GM23338 (cell line): ENCODE results near the gene OLFML2A. TPM values are rescaled to one million over a fixed set of nuclear protein-coding genes. Genes with fewer than 3 reads are reported as not detected.

Experiments used
- ATAC-seq: fragments of 200-7000 bp; cut with Tn5 transposase; 3 replicates; pipeline ENCODE4 v1.9.1; 2020
- DNase-seq: peaks from one replicate; pipeline ENCODE4 v3.0.0-alpha.2; 2015; ENCODE audit warnings: low spot score
- H2AFZ ChIP-seq: fragments of 200-600 bp; sonication (generic); 2 replicates; pipeline ENCODE4 v1.8.0; 2016; ENCODE audit warnings: antibody characterized with exemption, mild to moderate bottlenecking, moderate library complexity
- H3F3A ChIP-seq: fragments of 200-600 bp; sonication (generic); replicated peaks from 2 replicates; pipeline ENCODE4 v1.8.0; 2017; ENCODE audit warnings: antibody characterized with exemption, mixed run types, low read depth
- H3K27ac ChIP-seq: fragments of 200-600 bp; sonication (generic); 2 replicates; pipeline ENCODE4 v1.6.1; 2016; ENCODE audit warnings: low read depth
- H3K27me3 ChIP-seq: fragments of 200-600 bp; sonication (generic); 2 replicates; pipeline ENCODE4 v1.8.0; 2016; ENCODE audit warnings: mild to moderate bottlenecking, mixed run types, moderate library complexity; ENCODE audit not compliant: insufficient read depth
- H3K36me3 ChIP-seq: fragments of 200-600 bp; sonication (generic); 2 replicates; pipeline ENCODE4 v1.8.0; 2016; ENCODE audit warnings: mild to moderate bottlenecking; ENCODE audit not compliant: insufficient read depth
- H3K4me1 ChIP-seq: fragments of 200-600 bp; sonication (generic); 2 replicates; pipeline ENCODE4 v1.8.0; 2016; ENCODE audit warnings: mild to moderate bottlenecking, moderate library complexity; ENCODE audit not compliant: insufficient read depth
- H3K4me2 ChIP-seq: fragments of 200-600 bp; sonication (generic); 2 replicates; pipeline ENCODE4 v1.7.1; 2017; ENCODE audit warnings: mixed run types
- H3K4me3 ChIP-seq: fragments of 200-600 bp; sonication (generic); 2 replicates; pipeline ENCODE4 v1.6.1; 2016; ENCODE audit warnings: mixed run types
- H3K79me2 ChIP-seq: fragments of 200-600 bp; sonication (generic); replicated peaks from 2 replicates; pipeline ENCODE4 v1.8.0; 2017; ENCODE audit warnings: mild to moderate bottlenecking; ENCODE audit not compliant: insufficient read depth
- H3K9me2 ChIP-seq: fragments of 200-600 bp; sonication (generic); 2 replicates; pipeline ENCODE4 v1.8.0; 2017; ENCODE audit not compliant: insufficient read depth
- H4K20me1 ChIP-seq: fragments of 200-600 bp; sonication (generic); replicated peaks from 2 replicates; pipeline ENCODE4 v1.8.0; 2017; ENCODE audit warnings: mild to moderate bottlenecking; ENCODE audit not compliant: insufficient read depth
- H3K27ac Mint-ChIP-seq: 2 replicates; pipeline ENCODE4 v1.8.0; 2020; ENCODE audit warnings: inconsistent platforms, mild to moderate bottlenecking, moderate library complexity, mixed read lengths
- H3K27me3 Mint-ChIP-seq: 3 replicates; pipeline ENCODE4 v1.8.0; 2022; ENCODE audit warnings: low read depth, mild to moderate bottlenecking, moderate library complexity, mixed read lengths, inconsistent platforms; ENCODE audit not compliant: insufficient read depth, poor library complexity
- H3K36me3 Mint-ChIP-seq: 3 replicates; pipeline ENCODE4 v1.8.0; 2021; ENCODE audit warnings: low read depth, mild to moderate bottlenecking, inconsistent platforms, moderate library complexity, mixed read lengths
- H3K4me1 Mint-ChIP-seq: 3 replicates; pipeline ENCODE4 v1.8.0; 2020; ENCODE audit warnings: mild to moderate bottlenecking, inconsistent platforms, mixed read lengths
- H3K4me3 Mint-ChIP-seq: 3 replicates; pipeline ENCODE4 v1.8.0; 2021; ENCODE audit warnings: moderate library complexity, mild to moderate bottlenecking, inconsistent platforms, mixed read lengths
- H3K9me3 Mint-ChIP-seq: 3 replicates; pipeline ENCODE4 v1.8.0; 2020; ENCODE audit warnings: moderate library complexity, mild to moderate bottlenecking, inconsistent platforms, mixed read lengths
- CREB1 ChIP-seq: fragments of 250-450 bp; sonication (Bioruptor Pico); IDR thresholded peaks from 2 replicates; pipeline ENCODE4 v1.5.0; 2020; ENCODE audit warnings: low read depth, mild to moderate bottlenecking, moderate library complexity
- CTCF ChIP-seq, 2 experiments: fragments of 200-600 bp in 1 of 2; sonication (generic) in 1 of 2; conservative IDR thresholded peaks; 2 replicates each; pipeline versions ENCODE4 v1.5.1 to v1.6.1; 2016 to 2017; ENCODE audit warnings: antibody characterized with exemption in 2 of 2, low read depth in 2 of 2, mild to moderate bottlenecking in 2 of 2, moderate library complexity in 1 of 2
- ETS1 ChIP-seq: IDR thresholded peaks from 2 replicates; pipeline ENCODE4 v1.6.1; 2016; ENCODE audit warnings: antibody characterized with exemption
- EZH2 ChIP-seq: fragments of 200-600 bp; sonication (generic); IDR thresholded peaks from one replicate; pipeline ENCODE4 v1.8.0; 2017; ENCODE audit warnings: antibody characterized with exemption, mild to moderate bottlenecking, low read depth; ENCODE audit not compliant: unreplicated experiment
- EZH2phosphoT487 ChIP-seq: fragments of 200-600 bp; sonication (generic); IDR thresholded peaks from one replicate; pipeline ENCODE4 v1.8.1; 2018; ENCODE audit warnings: antibody characterized with exemption; ENCODE audit not compliant: unreplicated experiment
- JUNB ChIP-seq: IDR thresholded peaks from one replicate; pipeline ENCODE4 v1.6.1; 2016; ENCODE audit warnings: antibody characterized with exemption; ENCODE audit not compliant: unreplicated experiment
- NANOG ChIP-seq: IDR thresholded peaks from 2 replicates; pipeline ENCODE4 v1.6.1; 2016; ENCODE audit warnings: antibody characterized with exemption, borderline replicate concordance
- POLR2AphosphoS5 ChIP-seq: IDR thresholded peaks from 2 replicates; pipeline ENCODE4 v1.6.1; 2016; ENCODE audit warnings: antibody characterized with exemption, low read depth
- STAT1 ChIP-seq: IDR thresholded peaks from one replicate; pipeline ENCODE4 v1.6.1; 2016; ENCODE audit warnings: antibody characterized with exemption; ENCODE audit not compliant: unreplicated experiment
- ZNF114 ChIP-seq: fragments of 250-450 bp; sonication (Bioruptor Pico); IDR thresholded peaks from 2 replicates; pipeline ENCODE4 v1.5.0; 2020; ENCODE audit warnings: mild to moderate bottlenecking, moderate library complexity
- ZNF331 ChIP-seq: fragments of 250-450 bp; sonication (Bioruptor Pico); IDR thresholded peaks from 2 replicates; pipeline ENCODE4 v1.5.0; 2020; ENCODE audit warnings: low read depth, mild to moderate bottlenecking, moderate library complexity
- ZNF462 ChIP-seq: fragments of 250-450 bp; sonication (Bioruptor Pico); IDR thresholded peaks from 2 replicates; pipeline ENCODE4 v1.5.0; 2020; ENCODE audit warnings: mild to moderate bottlenecking, moderate library complexity
- polyA plus RNA-seq: library from polyadenylated mRNA; unstranded; fragments of >200 nt; fragmentation: Nextera tagmentation; extraction: Ambion mirVana; gene quantifications from 2 replicates; pipeline ENCODE4 v1.2.1, GENCODE V29; 2016
- total RNA-seq: library from RNA; depleted of rRNA; stranded (reverse); fragments of >200 nt; shearing (Covaris generic); gene quantifications from 2 replicates; pipeline ENCODE4 v1.2.3, GENCODE V29; 2014
- TF ChIP-seq, protein P1 (sequence below): IDR thresholded peaks from one replicate; pipeline ENCODE4 v1.6.1; 2018; ENCODE audit warnings: antibody characterized with exemption; ENCODE audit not compliant: unreplicated experiment

OLFML2A gene
- total and polyA plus RNA-seq, 2 experiments from 2014 or later: 1.1 to 6.7 TPM

- Mint-ChIP-seq H3K4me1 (peaks cover 43% of the 10 kb centered on the region; the same call in 2 of the 3 replicates), H3K4me3 (peak overlapping the region; percentile 80), H3K27me3 (peaks cover 17% of the 10 kb centered on the region), H3K9me3 (no peaks in the 10 kb centered on the region), H3K36me3 (no peaks in the 10 kb centered on the region), H3K27ac (peak overlapping the region; percentile 94)
- H3K27me3 ChIP-seq: peaks cover 53% of the 10 kb centered on the region
- H3F3A ChIP-seq: peaks cover 6% of the 10 kb centered on the region; the same call in 1 of the 2 replicates
- H4K20me1 ChIP-seq: peaks cover 23% of the 10 kb centered on the region
- ATAC-seq (peak; percentile 3), DNase-seq (peak; percentile 76)
- H3K36me3 ChIP-seq: no peaks in the 10 kb centered on the region
- H3K79me2 ChIP-seq: peaks cover 40% of the 10 kb centered on the region
- no peak overlapping the region for H2AFZ ChIP-seq
- no peak overlapping the region for H3K27ac ChIP-seq
- H3K4me1 ChIP-seq: peaks cover 39% of the 10 kb centered on the region
- TF ChIP-seq EZH2 (no peak), POLR2AphosphoS5 (no peak; the same call in 1 of the 2 replicates), JUNB (no peak), STAT1 (no peak), CREB1 (CRISPR knock-in tag) (no peak), CTCF (conservative IDR thresholded peaks at IDR 0.05; ENCODE audit: low read depth in 2 of 2) (no peak), NANOG (no peak), ZNF462 (CRISPR knock-in tag) (no peak), ZNF114 (CRISPR knock-in tag) (no peak), ZNF331 (CRISPR knock-in tag) (no peak), EZH2phosphoT487 (no peak), ETS1 (no peak)
- TF ChIP-seq, protein P1, sequence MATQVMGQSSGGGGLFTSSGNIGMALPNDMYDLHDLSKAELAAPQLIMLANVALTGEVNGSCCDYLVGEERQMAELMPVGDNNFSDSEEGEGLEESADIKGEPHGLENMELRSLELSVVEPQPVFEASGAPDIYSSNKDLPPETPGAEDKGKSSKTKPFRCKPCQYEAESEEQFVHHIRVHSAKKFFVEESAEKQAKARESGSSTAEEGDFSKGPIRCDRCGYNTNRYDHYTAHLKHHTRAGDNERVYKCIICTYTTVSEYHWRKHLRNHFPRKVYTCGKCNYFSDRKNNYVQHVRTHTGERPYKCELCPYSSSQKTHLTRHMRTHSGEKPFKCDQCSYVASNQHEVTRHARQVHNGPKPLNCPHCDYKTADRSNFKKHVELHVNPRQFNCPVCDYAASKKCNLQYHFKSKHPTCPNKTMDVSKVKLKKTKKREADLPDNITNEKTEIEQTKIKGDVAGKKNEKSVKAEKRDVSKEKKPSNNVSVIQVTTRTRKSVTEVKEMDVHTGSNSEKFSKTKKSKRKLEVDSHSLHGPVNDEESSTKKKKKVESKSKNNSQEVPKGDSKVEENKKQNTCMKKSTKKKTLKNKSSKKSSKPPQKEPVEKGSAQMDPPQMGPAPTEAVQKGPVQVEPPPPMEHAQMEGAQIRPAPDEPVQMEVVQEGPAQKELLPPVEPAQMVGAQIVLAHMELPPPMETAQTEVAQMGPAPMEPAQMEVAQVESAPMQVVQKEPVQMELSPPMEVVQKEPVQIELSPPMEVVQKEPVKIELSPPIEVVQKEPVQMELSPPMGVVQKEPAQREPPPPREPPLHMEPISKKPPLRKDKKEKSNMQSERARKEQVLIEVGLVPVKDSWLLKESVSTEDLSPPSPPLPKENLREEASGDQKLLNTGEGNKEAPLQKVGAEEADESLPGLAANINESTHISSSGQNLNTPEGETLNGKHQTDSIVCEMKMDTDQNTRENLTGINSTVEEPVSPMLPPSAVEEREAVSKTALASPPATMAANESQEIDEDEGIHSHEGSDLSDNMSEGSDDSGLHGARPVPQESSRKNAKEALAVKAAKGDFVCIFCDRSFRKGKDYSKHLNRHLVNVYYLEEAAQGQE: no peak
- peak overlapping the region; percentile 56 for H3K4me3 ChIP-seq
- H3K9me2 ChIP-seq: no peaks in the 10 kb centered on the region
- peak overlapping the region; percentile 73 for H3K4me2 ChIP-seq
These were observed 6.4 kb upstream of the OLFML2A start for GRCh38 chr9:124770359-124771020.
